DOHH2 (cell line): ENCODE results near the gene NOD1.

Experiments used
- CTCF ChIP-seq: fragments of 200-600 bp; sonication (generic); IDR thresholded peaks from one replicate; pipeline ENCODE4 v1.5.1; 2014; ENCODE audit warnings: antibody characterized with exemption, mild to moderate bottlenecking, low read depth, low read length; ENCODE audit not compliant: poor library complexity, severe bottlenecking
- EZH2phosphoT487 ChIP-seq: fragments of 200-600 bp; sonication (generic); IDR thresholded peaks from 2 replicates; pipeline ENCODE4 v1.6.1; 2017; ENCODE audit warnings: borderline replicate concordance, mild to moderate bottlenecking, antibody characterized with exemption, low read length, moderate library complexity, mixed read lengths

GRCh38 chr7:30453016-30453415, 25.6 kb downstream of the NOD1 start:
- no peak for TF ChIP-seq EZH2phosphoT487
- TF ChIP-seq CTCF, result no peak
